H1 (cell line): ENCODE results near the gene ASIP. TPM values are rescaled to one million over a fixed set of nuclear protein-coding genes. Genes with fewer than 3 reads are reported as not detected.

Experiments used
- CTCF ChIA-PET: fragments of 300-600 bp; sonication (Branson Sonifier 250); formaldehyde crosslinking; loops from one replicate; lab custom pipeline; 2021; ENCODE audit not compliant: partially characterized antibody; lab: Charles Lee
- POLR2A ChIA-PET: fragments of 300-600 bp; sonication (Branson Sonifier 250); formaldehyde crosslinking; loops from one replicate; lab custom pipeline; 2021; ENCODE audit warnings: inconsistent platforms; ENCODE audit not compliant: partially characterized antibody; lab: Charles Lee
- DNase-seq, 2 experiments: peaks; one replicate each; pipeline versions ENCODE4 v3.0.0 to v3.0.0-alpha.2; 2010 to 2022; ENCODE audit warnings: low spot score in 2 of 2, low read depth in 1 of 2, mixed read lengths in 1 of 2
- FAIRE-seq: peaks from 2 replicates; lab custom pipeline; 2011; peaks lifted over from hg19 to GRCh38; lab: Jason Lieb, UNC
- H2AFZ ChIP-seq: 2 replicates; pipeline ENCODE4 v1.8.1; 2012; ENCODE audit warnings: low read length, inconsistent platforms
- H2AK5ac ChIP-seq: 2 replicates; pipeline ENCODE4 v1.6.1; 2013; ENCODE audit warnings: low read depth, low read length
- H2BK120ac ChIP-seq: replicated peaks from 2 replicates; pipeline ENCODE3; 2013; ENCODE audit warnings: low read depth, low read length, inconsistent platforms
- H2BK12ac ChIP-seq: 2 replicates; pipeline ENCODE4 v1.6.1; 2013; ENCODE audit warnings: low read depth, low read length
- H2BK15ac ChIP-seq: 2 replicates; pipeline ENCODE4 v1.6.1; 2013; ENCODE audit warnings: low read length
- H2BK20ac ChIP-seq: 2 replicates; pipeline ENCODE4 v1.6.1; 2013; ENCODE audit warnings: low read length
- H2BK5ac ChIP-seq: 2 replicates; pipeline ENCODE4 v1.6.1; 2013; ENCODE audit warnings: low read depth, low read length
- H3K14ac ChIP-seq: 2 replicates; pipeline ENCODE4 v1.6.1; 2013; ENCODE audit warnings: inconsistent platforms; ENCODE audit not compliant: insufficient read length
- H3K18ac ChIP-seq: 2 replicates; pipeline ENCODE4 v1.6.1; 2013; ENCODE audit warnings: low read length; ENCODE audit errors: extremely low read depth
- H3K23ac ChIP-seq: 2 replicates; pipeline ENCODE4 v1.6.1; 2013; ENCODE audit warnings: inconsistent platforms; ENCODE audit not compliant: insufficient read length
- H3K23me2 ChIP-seq: 2 replicates; pipeline ENCODE4 v1.6.1; 2013; ENCODE audit warnings: low read depth, low read length
- H3K27ac ChIP-seq: 2 replicates; pipeline ENCODE4 v1.6.1; 2011; ENCODE audit warnings: low read depth, low read length, inconsistent platforms
- H3K27me3 ChIP-seq, 4 experiments: replicated peaks in 1 of 4; 1 replicate in 1 of 4; 2 replicates in 3 of 4; pipeline versions ENCODE4 v1.6.1 to v1.8.1; 2011 to 2013; ENCODE audit warnings: low read length in 3 of 4, mild to moderate bottlenecking in 3 of 4, inconsistent platforms in 2 of 4, mixed read lengths in 2 of 4, moderate library complexity in 1 of 4; ENCODE audit not compliant: control insufficient read depth in 3 of 4, insufficient read depth in 3 of 4; ENCODE audit errors: extremely low read depth in 1 of 4
- H3K36me3 ChIP-seq, 4 experiments: 2 replicates each; pipeline versions ENCODE4 v1.6.1 to v1.8.1; 2011 to 2013; ENCODE audit warnings: mild to moderate bottlenecking in 4 of 4, low read length in 3 of 4, moderate library complexity in 2 of 4, control low read depth in 1 of 4, inconsistent platforms in 1 of 4; ENCODE audit not compliant: insufficient read depth in 4 of 4, control insufficient read depth in 2 of 4
- H3K4ac ChIP-seq: replicated peaks from 2 replicates; pipeline ENCODE3; 2013; ENCODE audit warnings: low read length, low read depth, mixed read lengths, inconsistent platforms; ENCODE audit not compliant: insufficient read length
- H3K4me1 ChIP-seq, 4 experiments: replicated peaks in 1 of 4; 1 replicate in 1 of 4; 2 replicates in 3 of 4; pipeline versions ENCODE4 v1.6.1 to v1.8.1; 2011 to 2013; ENCODE audit warnings: low read length in 3 of 4, inconsistent platforms in 2 of 4, mixed read lengths in 1 of 4; ENCODE audit not compliant: insufficient read depth in 4 of 4, control insufficient read depth in 3 of 4
- H3K4me2 ChIP-seq, 2 experiments: 2 replicates each; pipeline versions ENCODE4 v1.6.1 to v1.8.1; 2011 to 2013; ENCODE audit warnings: low read depth in 2 of 2, low read length in 2 of 2, control low read depth in 1 of 2, inconsistent platforms in 1 of 2, mild to moderate bottlenecking in 1 of 2; ENCODE audit not compliant: insufficient read depth in 1 of 2
- H3K4me3 ChIP-seq, 4 experiments: fragments of 200-600, 300-600 bp in 1 of 4; sonication (generic), shearing (Covaris generic), sonication (Bioruptor Twin) in 1 of 4; 2 replicates each; pipeline versions ENCODE4 v1.5.1 to v1.8.1; 2011 to 2016; ENCODE audit warnings: low read length in 4 of 4, low read depth in 3 of 4, control low read depth in 2 of 4, inconsistent platforms in 2 of 4, mild to moderate bottlenecking in 2 of 4, mixed read lengths in 1 of 4, moderate library complexity in 1 of 4; ENCODE audit not compliant: insufficient read depth in 2 of 4; ENCODE audit errors: extremely low read depth in 1 of 4
- H3K56ac ChIP-seq: replicated peaks from 2 replicates; pipeline ENCODE3; 2013; ENCODE audit warnings: low read depth, mild to moderate bottlenecking, mixed read lengths, low read length, inconsistent platforms; ENCODE audit not compliant: insufficient read length
- H3K79me1 ChIP-seq: 2 replicates; pipeline ENCODE4 v1.6.1; 2013; ENCODE audit warnings: low read depth, low read length, control low read depth
- H3K79me2 ChIP-seq, 2 experiments: 2 replicates each; pipeline versions ENCODE4 v1.6.1 to v1.8.1; 2012 to 2013; ENCODE audit warnings: low read length in 2 of 2, mild to moderate bottlenecking in 2 of 2, inconsistent platforms in 1 of 2; ENCODE audit not compliant: insufficient read depth in 2 of 2, control insufficient read depth in 1 of 2
- H3K9ac ChIP-seq, 4 experiments: replicated peaks in 1 of 4; 1 replicate in 1 of 4; 2 replicates in 3 of 4; pipeline versions ENCODE4 v1.6.1 to v1.8.1; 2011 to 2013; ENCODE audit warnings: low read depth in 3 of 4, low read length in 3 of 4, control low read depth in 2 of 4, mild to moderate bottlenecking in 2 of 4, moderate library complexity in 2 of 4, inconsistent platforms in 1 of 4; ENCODE audit errors: extremely low read depth in 1 of 4
- H3K9me3 ChIP-seq, 2 experiments: 2 replicates each; pipeline versions ENCODE4 v1.6.1 to v1.8.1; 2012 to 2013; ENCODE audit warnings: mild to moderate bottlenecking in 2 of 2, moderate library complexity in 2 of 2, control low read depth in 1 of 2, inconsistent platforms in 1 of 2, low read depth in 1 of 2, low read length in 1 of 2, mixed read lengths in 1 of 2; ENCODE audit not compliant: insufficient read depth in 2 of 2
- H4K20me1 ChIP-seq, 2 experiments: replicated peaks in 1 of 2; 2 replicates each; pipeline versions ENCODE3 to v1.8.1; 2011 to 2013; ENCODE audit warnings: inconsistent platforms in 2 of 2, low read length in 2 of 2, mild to moderate bottlenecking in 1 of 2; ENCODE audit not compliant: insufficient read depth in 2 of 2, control insufficient read depth in 1 of 2
- H4K5ac ChIP-seq: 2 replicates; pipeline ENCODE4 v1.6.1; 2013; ENCODE audit warnings: low read length, low read depth, mixed read lengths, inconsistent platforms; ENCODE audit not compliant: insufficient read length
- H4K8ac ChIP-seq: 2 replicates; pipeline ENCODE4 v1.8.0; 2013; ENCODE audit warnings: mild to moderate bottlenecking, moderate library complexity, low read length, inconsistent platforms; ENCODE audit not compliant: insufficient read depth; ENCODE audit errors: extremely low read depth
- H4K91ac ChIP-seq: replicated peaks from 2 replicates; pipeline ENCODE3; 2013; ENCODE audit warnings: low read length, mixed read lengths, inconsistent platforms; ENCODE audit not compliant: insufficient read length
- BRCA1 ChIP-seq: IDR thresholded peaks from 2 replicates; pipeline ENCODE4 v1.6.1; 2012; ENCODE audit warnings: low read depth, low read length, improper control_type of control experiment
- EZH2 ChIP-seq: fragments of 200-600 bp; sonication (generic); IDR thresholded peaks from 2 replicates; pipeline ENCODE4 v1.7.1; 2012; ENCODE audit warnings: low read depth, mild to moderate bottlenecking, moderate library complexity, low read length, inconsistent platforms; ENCODE audit not compliant: severe bottlenecking
- POLR2AphosphoS5 ChIP-seq: IDR thresholded peaks from 2 replicates; pipeline ENCODE4 v1.6.1; 2011; ENCODE audit warnings: low read depth, low read length
- POU5F1 ChIP-seq: IDR thresholded peaks from 2 replicates; pipeline ENCODE4 v1.6.1; 2011; ENCODE audit warnings: low read depth, mild to moderate bottlenecking, low read length, moderate library complexity
- RFX5 ChIP-seq: IDR thresholded peaks from 2 replicates; pipeline ENCODE4 v1.6.1; 2011; ENCODE audit warnings: low read depth, low read length, improper control_type of control experiment, borderline replicate concordance
- SP2 ChIP-seq: IDR thresholded peaks from 2 replicates; pipeline ENCODE4 v1.6.1; 2012; ENCODE audit warnings: mild to moderate bottlenecking, low read length, inconsistent platforms
- WGBS, 2 experiments: shearing (Covaris generic) in 1 of 2; methylation state at CpG; one replicate each; pipeline versions ENCODE4 v1.1.6 to v1.1.7; 2013 to 2015; ENCODE audit warnings: low lambda C conversion rate in 2 of 2, mixed read lengths in 2 of 2, inconsistent platforms in 1 of 2, low coverage in 1 of 2, missing lambda C conversion rate in 1 of 2; ENCODE audit not compliant: insufficient replicate concordance in 2 of 2, insufficient coverage in 1 of 2, insufficient read length in 1 of 2; ENCODE audit errors: extremely low coverage in 1 of 2, missing lambda C conversion rate in 1 of 2; 5-methylcytosine and 5-hydroxymethylcytosine counted together
- polyA plus RNA-seq, 7 experiments: library from polyadenylated mRNA; depleted of rRNA in 3 of 7; stranded (reverse) in 5 of 7; unstranded in 2 of 7; fragments of >200 nt in 5 of 7; fragments of 200-250 nt in 2 of 7; gene quantifications; 1 replicate in 5 of 7; 2 replicates in 1 of 7; 4 replicates in 1 of 7; pipeline versions ENCODE4 v1.2.1 to v1.2.3, GENCODE V29; 2011 to 2013; ENCODE audit warnings: missing spikeins in 2 of 7, mixed read lengths in 2 of 7
- total RNA-seq: library from RNA; stranded (reverse); fragmentation: NEBNext Ultra II Directional; extraction: Animal tissue kit (Norgen Biotek cat#: 25700); gene quantifications from 2 replicates; pipeline ENCODE4 v1.2.1, GENCODE V29; 2021

ASIP gene
- total and polyA plus RNA-seq, 2 of the 8 experiments (the other 6 are each of a cell fraction or from before 2014, with no cell fraction given): not detected

- ChIA-PET CTCF (interaction anchor here (0.9 to 4.3 kb wide), 5 partner anchors 49 to 208 kb away, joined by 3 to 50 read pairs (median 5); no protein-coding TSS in a partner anchor), POLR2A (interaction anchor here (2.1 kb wide), 1 partner anchor 13 kb away, joined by 14 read pairs; the partner anchor contains the start of gene AHCY)
- no peak overlapping the region for H3K56ac ChIP-seq
- H3K79me1 ChIP-seq: no peaks in the 10 kb centered on the region
- H3K4me1 ChIP-seq: peaks cover 2 to 13% (median 10%) of the 10 kb centered on the region in 4 experiments; a peak in 6 of 7 replicates
- FAIRE-seq (no peak), DNase-seq (no peak)
- H3K23me2 ChIP-seq: peaks cover 6% of the 10 kb centered on the region; the same call in 1 of the 2 replicates
- no peak overlapping the region for H2AFZ ChIP-seq
- H4K20me1 ChIP-seq: no peaks in the 10 kb centered on the region
- WGBS, 2 experiments: 88% methylated on average over 3 of the region's 3 CpGs; no CpG with 5 or more reads in 1 of the 2 experiments
- no peak overlapping the region for H2BK20ac ChIP-seq
- no peaks in the 10 kb centered on the region for H3K79me2 ChIP-seq
- no peaks in the 10 kb centered on the region for H3K36me3 ChIP-seq
- H2BK15ac ChIP-seq: peak overlapping the region; percentile 72; the same call in 1 of the 2 replicates
- H4K8ac ChIP-seq: no peak overlapping the region
- peaks cover 0 to 8% (median 7%) of the 10 kb centered on the region in 4 experiments; a peak in 5 of 7 replicates for H3K27me3 ChIP-seq
- H3K23ac ChIP-seq: no peak overlapping the region
- H3K14ac ChIP-seq: no peak overlapping the region
- no peak overlapping the region for H3K9ac ChIP-seq
- no peak overlapping the region for H4K91ac ChIP-seq
- H3K9me3 ChIP-seq: no peaks in the 10 kb centered on the region
- no peak overlapping the region for H3K18ac ChIP-seq
- no peak overlapping the region for H3K4me2 ChIP-seq
- H4K5ac ChIP-seq: no peak overlapping the region
- H3K4ac ChIP-seq: no peak overlapping the region
- no peak overlapping the region for H2AK5ac ChIP-seq
- no peak overlapping the region for H2BK120ac ChIP-seq
- H2BK5ac ChIP-seq: no peak overlapping the region
- H2BK12ac ChIP-seq: no peak overlapping the region
- no peak overlapping the region for H3K27ac ChIP-seq
- no peak overlapping the region for H3K4me3 ChIP-seq
- TF ChIP-seq POU5F1 (no peak), SP2 (no peak), POLR2AphosphoS5 (no peak), EZH2 (no peak), BRCA1 (no peak), RFX5 (no peak)
These were observed 74.0 kb downstream of the ASIP start for GRCh38 chr20:34315236-34315635.
